ENCODE data around the gene PICK1.
"Not testable (repeated sequence)": the region's sequence is repeated elsewhere in the genome, so short reads cannot be mapped to it uniquely, and the experiment has no call there.

Gene PICK1

GRCh38 chr22:38110863-38111852 is 54.0 kb downstream of the PICK1 start:
- DNase-seq (ENCODE audit: extremely low read depth in 1 of 2, low read depth in 1 of 2) = no peak

DNA sequence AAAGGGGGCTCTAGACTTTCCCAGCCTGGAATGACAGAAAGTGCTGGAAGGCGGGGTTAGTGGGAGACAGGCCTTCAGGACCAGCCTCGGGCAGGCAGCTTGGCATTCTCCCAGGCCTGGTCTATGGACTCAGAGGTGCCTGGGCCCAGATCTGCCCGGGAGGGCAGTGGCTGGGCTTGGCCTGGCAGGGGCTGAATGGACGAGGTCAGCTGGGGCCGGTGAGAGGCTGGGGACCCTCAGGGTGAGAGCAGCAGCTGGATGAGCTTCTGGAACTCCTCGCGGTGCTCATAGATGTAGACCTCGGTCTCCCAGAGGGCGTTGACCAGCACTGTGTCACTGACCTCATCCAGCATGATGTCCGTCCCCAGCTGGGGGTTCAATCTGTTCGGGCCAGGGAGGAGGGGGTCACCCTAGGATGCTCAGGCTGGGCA is 54.7 kb downstream of the PICK1 start:
- no peak for DNase-seq (ENCODE audit: extremely low read depth in 1 of 2, low read depth in 1 of 2)

DNA sequence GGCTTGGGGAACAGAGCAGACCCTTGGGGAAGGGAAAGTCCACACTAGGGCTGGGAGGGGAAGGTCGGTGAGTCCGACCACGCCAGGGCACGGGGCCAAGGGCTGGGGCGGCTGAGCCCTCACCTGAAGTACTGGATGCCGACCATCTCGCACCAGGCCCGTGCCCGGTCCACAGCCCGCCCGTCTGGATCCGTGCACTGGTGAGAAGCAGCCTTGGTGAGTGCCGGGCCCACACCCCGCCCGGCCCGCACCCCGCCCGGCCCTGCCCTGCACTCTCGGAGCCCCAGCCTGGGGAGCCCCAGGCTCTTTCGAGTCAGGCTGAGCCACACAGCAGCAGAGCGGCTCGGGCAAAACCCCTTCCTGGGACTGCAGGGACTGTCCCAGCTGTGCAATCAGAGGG is 55.2 kb downstream of the PICK1 start:
- DNase-seq (ENCODE audit: extremely low read depth in 1 of 2, low read depth in 1 of 2) = no peak

- peak; percentile 51 to 54 for DNase-seq (ENCODE audit: extremely low read depth in 1 of 2, low read depth in 1 of 2)
These were observed 57.5 kb downstream of the PICK1 start for GRCh38 chr22:38114484-38115398.

GRCh38 chr22:38115423-38116205 is 58.4 kb downstream of the PICK1 start:
- no peak for DNase-seq (ENCODE audit: extremely low read depth in 1 of 2, low read depth in 1 of 2)

GRCh38 chr22:38117556-38117955 is 60.4 kb downstream of the PICK1 start:
- DNase-seq (ENCODE audit: extremely low read depth in 1 of 2, low read depth in 1 of 2) = not testable (repeated sequence)

- DNase-seq (ENCODE audit: extremely low read depth in 1 of 2, low read depth in 1 of 2) = no peak
These were observed 61.0 kb downstream of the PICK1 start for GRCh38 chr22:38118182-38118581.

DNA sequence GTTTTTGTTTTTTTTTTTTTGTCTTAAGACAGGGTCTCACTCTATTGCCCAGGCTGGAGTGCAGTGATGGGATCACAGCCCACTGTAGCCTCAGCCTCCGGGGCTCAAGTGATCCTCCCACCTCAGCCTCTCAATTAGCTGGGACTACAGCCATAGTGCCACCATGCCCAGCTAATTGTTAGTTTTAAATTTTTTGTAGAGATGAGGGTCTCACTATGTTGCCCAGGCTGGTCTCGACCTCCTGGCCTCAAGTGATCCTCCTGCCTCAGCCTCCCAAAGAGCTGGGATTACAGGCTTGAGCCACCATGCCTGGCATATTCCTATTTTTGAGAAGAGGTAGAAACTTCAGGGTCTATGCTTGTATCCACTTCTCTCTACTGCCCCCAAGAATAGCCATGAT is 61.5 kb downstream of the PICK1 start:
- DNase-seq (ENCODE audit: extremely low read depth in 1 of 2, low read depth in 1 of 2) = not testable (repeated sequence)

GRCh38 chr22:38120359-38121110 is 63.3 kb downstream of the PICK1 start:
- no peak for DNase-seq (ENCODE audit: extremely low read depth in 1 of 2, low read depth in 1 of 2)

DNA sequence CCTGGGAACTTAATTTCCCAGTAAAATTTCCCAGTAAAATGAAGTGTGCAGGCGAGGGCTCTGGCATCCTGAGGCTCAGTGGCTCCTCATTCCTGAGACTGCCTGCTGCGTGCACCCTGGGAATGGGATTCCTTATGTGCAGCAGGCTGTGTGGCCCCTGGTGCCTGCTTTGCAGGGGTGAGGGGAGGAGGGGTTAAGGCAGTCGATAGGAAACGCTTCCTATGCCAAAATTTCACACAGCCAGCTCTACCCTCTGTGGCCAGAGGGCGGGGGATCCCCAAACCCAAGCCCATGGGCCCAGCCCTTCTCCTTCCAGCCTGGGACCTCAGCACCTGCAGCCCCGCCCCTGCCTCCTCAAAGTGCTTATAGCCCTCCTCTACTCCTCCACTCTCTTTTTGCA is 65.4 kb downstream of the PICK1 start:
- no peak for DNase-seq (ENCODE audit: extremely low read depth in 1 of 2, low read depth in 1 of 2)

GRCh38 chr22:38124236-38124974 is 67.2 kb downstream of the PICK1 start:
- DNase-seq (ENCODE audit: extremely low read depth in 1 of 2, low read depth in 1 of 2) = no peak

DNA sequence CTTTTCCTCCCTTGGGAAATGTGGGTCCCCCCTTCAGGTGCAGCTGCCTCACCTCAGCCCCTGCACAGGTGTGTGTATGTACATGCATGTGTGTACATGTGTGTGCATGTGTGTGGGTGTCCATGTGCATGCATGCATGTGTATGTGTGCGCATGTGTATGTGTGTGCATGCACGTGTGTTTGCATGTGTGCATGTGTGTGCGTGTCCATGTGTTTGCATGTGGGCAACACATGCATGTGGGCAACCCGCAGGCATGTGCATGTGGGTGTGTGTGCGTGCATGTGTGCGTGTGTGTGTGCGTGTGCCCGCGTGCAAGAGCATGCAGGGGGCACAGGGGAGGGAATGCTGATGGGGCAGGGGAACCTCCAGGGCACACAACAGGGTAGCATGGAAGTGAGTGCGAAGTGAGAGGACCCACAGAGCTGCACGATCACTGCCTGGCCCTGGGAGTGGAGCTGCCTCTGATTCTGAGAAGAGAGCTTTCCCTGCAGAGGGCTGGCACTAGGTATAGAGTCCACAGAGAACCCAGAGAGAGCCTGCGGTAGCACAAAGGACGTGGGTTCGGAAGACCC is 67.9 kb downstream of the PICK1 start:
- DNase-seq (ENCODE audit: extremely low read depth in 1 of 2, low read depth in 1 of 2) = no peak
